ENCODE measurements around the gene ANKS3.
A peak's percentile ranks its signal among the peaks of the same experiment; 100 is the strongest.

The ANKS3 gene

DNA sequence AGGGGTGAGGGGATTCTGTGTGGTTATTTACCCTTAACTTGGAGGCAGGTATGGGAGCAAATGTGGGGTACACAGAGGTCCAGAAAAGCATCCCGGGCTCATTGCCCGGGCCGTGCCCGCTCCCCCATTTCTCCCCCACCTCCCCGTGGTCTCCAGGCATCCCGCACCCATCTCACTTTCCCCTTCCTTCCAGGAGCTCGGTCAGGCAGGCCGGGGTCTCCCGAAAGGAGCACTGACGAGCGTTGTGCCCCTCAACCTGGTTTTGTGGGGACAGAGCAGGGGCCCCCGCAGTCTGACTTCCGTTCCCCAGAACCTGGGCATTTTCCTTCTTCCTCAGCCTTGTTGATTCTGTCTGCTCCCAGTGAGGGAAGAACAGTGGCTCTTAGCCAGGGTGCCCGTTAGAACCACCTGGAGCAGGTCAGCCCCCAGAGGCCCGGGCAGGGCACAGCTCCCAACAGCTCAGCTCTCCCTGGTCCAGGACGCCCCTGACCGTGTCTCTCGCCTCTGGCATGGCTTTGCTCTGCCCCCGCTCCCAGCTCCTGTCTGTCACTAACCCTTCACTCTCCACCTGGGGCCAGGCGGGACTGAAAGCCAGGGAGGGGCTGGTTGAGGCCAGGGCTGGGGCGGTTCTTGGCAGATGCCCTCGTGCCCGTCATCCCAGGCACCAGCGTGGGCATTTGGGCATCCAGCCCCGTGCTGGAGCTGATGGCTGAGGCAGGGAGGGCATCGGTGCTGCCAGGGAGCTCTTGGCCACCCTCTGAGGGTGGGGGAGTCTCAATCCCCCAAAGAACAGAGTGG, 53.2 kb downstream of the ANKS3 start:
- no peak overlapping the region for H3K4me3 ChIP-seq (ENCODE audit: low read length)
- 92% methylated on average over 26 of the region's 26 CpGs for WGBS
- H3K9me3 ChIP-seq (ENCODE audit: insufficient read depth, low read depth, low read length), result no peaks in the 10 kb centered on the region

DNA sequence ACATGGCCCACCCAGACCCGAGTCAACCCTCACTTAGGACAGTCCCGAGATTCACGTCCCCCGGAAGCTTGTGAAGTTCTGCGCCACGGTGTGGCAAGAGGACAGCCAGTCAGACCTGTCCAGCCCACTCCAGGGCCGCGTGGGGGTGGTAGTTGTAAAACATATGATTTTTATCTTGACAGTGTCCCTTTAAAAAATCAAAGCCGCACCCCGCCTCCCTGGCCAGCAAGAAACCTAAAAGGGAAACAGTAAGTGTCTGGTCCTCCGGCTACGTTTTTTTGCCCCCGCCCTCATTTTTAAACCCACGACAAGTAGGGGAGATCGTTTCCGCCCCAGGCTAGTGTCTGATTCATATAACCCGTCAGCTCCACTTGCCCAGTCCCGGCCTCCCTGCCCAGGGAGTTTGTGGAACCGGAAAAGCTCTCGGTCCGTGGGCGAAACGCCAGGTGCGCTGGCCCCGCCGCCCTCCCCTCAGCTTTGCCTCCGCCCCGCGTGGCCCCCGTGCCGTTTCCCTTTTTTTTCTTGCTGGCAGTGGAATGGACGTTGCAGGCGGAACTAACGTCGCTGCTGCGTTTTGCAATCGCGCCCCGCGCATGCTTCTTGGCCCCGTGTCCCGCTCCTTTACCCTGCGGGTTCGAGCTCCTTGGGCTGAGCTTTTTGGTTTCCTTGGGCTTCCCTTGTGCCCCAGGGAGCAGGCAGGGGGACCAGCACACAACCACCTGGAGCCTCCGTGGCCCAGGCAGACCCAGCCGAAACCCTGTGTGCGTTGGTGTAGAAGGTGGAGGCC, 54.0 kb downstream of the ANKS3 start:
- Histone ChIP-seq H3K9ac (ENCODE audit: low read depth, low read length) (no peak overlapping the region), H3K4me1 (ENCODE audit: insufficient read depth, low read length) (no peaks in the 10 kb centered on the region; the same call in 1 of the 2 replicates), H3K9me3 (ENCODE audit: insufficient read depth, low read depth, low read length) (no peaks in the 10 kb centered on the region), H3K4me3 (ENCODE audit: low read length) (no peak overlapping the region), H3K27ac (ENCODE audit: low read depth, low read length) (no peak overlapping the region), H3K36me3 (ENCODE audit: insufficient read depth, low read length) (peaks cover 29% of the 10 kb centered on the region), H3K27me3 (ENCODE audit: insufficient read depth, low read length) (no peaks in the 10 kb centered on the region)
- WGBS, result 96% methylated on average over 47 of the region's 47 CpGs

More for the DNA sequence above, 53.2 kb downstream of the ANKS3 start:
- peaks cover 32% of the 10 kb centered on the region for H3K36me3 ChIP-seq (ENCODE audit: insufficient read depth, low read length)
- no peaks in the 10 kb centered on the region; the same call in 1 of the 2 replicates for H3K4me1 ChIP-seq (ENCODE audit: insufficient read depth, low read length)
- H3K27me3 ChIP-seq (ENCODE audit: insufficient read depth, low read length), result no peaks in the 10 kb centered on the region
- H3K27ac ChIP-seq (ENCODE audit: low read depth, low read length), result no peak overlapping the region
- H3K9ac ChIP-seq (ENCODE audit: low read depth, low read length), result no peak overlapping the region

DNA sequence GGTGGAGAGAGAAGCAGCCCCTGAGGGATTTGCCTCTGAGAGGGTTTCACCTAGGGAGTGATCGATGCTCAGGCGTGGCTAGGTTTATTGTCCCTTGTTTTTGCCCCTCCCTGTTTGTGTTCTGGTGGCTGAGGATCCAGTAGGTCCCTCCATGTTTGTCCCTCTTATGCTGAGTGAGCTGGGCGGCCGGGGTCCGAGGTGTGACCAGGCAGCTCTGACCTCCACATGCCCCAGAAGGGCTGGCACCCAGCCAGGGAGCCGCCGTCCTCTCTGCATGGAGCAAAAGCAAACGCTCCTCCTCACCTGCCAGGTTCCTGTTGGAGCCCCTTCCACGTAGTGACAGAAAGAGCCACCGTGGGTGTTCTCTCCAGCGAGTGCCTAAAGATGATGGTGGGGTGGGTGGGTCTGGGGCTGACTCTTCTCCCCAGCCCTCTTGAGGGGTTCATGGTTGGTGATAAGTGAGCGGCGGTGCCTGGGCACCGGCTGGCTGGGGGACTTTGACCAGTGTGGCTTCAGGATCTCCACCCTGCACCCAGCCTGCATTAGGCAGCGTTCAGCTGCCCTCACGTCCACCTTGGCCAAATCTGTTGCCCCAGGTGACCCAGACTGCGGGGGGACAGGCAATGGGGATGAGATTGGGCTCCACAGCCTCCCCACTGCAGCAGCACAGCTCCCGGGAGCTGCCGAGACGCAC, 54.8 kb downstream of the ANKS3 start:
- H3K4me3 ChIP-seq (ENCODE audit: low read length), result no peak overlapping the region
- WGBS, result 94% methylated on average over 20 of the region's 20 CpGs
- H3K9me3 ChIP-seq (ENCODE audit: insufficient read depth, low read depth, low read length), result no peaks in the 10 kb centered on the region
- no peak overlapping the region for H3K27ac ChIP-seq (ENCODE audit: low read depth, low read length)
- peaks cover 26% of the 10 kb centered on the region for H3K36me3 ChIP-seq (ENCODE audit: insufficient read depth, low read length)
- no peak overlapping the region for H3K9ac ChIP-seq (ENCODE audit: low read depth, low read length)
- no peaks in the 10 kb centered on the region; the same call in 1 of the 2 replicates for H3K4me1 ChIP-seq (ENCODE audit: insufficient read depth, low read length)
- H3K27me3 ChIP-seq (ENCODE audit: insufficient read depth, low read length), result no peaks in the 10 kb centered on the region

DNA sequence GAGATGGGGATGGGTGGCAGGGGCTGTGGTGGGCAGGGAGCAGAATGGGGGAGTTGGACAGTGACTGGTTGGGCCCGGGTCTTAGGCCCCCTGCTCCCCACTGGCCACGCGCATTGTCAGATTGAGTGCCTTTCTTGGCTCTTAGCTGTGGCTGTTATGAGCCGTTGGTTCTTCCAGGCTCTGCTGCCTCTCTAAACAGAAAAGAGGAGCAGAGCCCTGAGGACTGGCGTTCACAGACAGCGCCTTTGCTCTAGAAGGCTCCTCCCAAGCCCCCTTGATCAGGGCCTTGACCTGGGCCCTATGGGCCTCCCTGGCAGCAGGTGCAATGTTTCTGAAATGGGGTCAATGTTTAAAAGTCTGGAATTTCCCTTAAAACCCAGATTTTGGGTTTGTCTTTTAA, 55.5 kb downstream of the ANKS3 start:
- no peak overlapping the region for H3K27ac ChIP-seq (ENCODE audit: low read depth, low read length)
- 95% methylated on average over 6 of the region's 6 CpGs for WGBS

DNA sequence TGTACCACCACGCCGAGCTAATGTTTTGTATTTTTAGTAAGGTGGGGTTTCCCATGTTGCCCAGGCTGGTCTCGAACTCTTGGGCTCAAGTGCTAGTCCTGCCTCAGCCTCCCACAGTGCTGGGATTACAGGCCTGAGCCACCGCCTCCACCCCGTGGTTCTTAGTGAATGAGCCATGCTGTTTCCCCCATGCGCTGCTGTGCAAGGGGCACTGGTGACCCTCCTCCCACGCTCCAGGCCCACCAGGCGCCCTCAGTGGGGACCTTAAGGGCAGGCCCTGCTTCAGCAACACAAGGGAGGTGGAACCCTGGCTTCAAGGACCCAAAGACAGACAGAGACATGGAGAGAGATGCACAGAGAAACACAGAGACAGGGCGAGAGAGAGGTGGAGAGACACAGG, 56.1 kb downstream of the ANKS3 start:
- H3K4me1 ChIP-seq (ENCODE audit: insufficient read depth, low read length), result no peaks in the 10 kb centered on the region; the same call in 1 of the 2 replicates
- H3K36me3 ChIP-seq (ENCODE audit: insufficient read depth, low read length), result peaks cover 21% of the 10 kb centered on the region
- 93% methylated on average over 9 of the region's 9 CpGs for WGBS
- no peak overlapping the region for H3K27ac ChIP-seq (ENCODE audit: low read depth, low read length)
- H3K9ac ChIP-seq (ENCODE audit: low read depth, low read length), result no peak overlapping the region
- H3K4me3 ChIP-seq (ENCODE audit: low read length), result no peak overlapping the region
- H3K27me3 ChIP-seq (ENCODE audit: insufficient read depth, low read length), result no peaks in the 10 kb centered on the region
- no peaks in the 10 kb centered on the region for H3K9me3 ChIP-seq (ENCODE audit: insufficient read depth, low read depth, low read length)

More for the DNA sequence above, 55.5 kb downstream of the ANKS3 start:
- Histone ChIP-seq H3K9me3 (ENCODE audit: insufficient read depth, low read depth, low read length) (no peaks in the 10 kb centered on the region), H3K36me3 (ENCODE audit: insufficient read depth, low read length) (peaks cover 22% of the 10 kb centered on the region), H3K27me3 (ENCODE audit: insufficient read depth, low read length) (no peaks in the 10 kb centered on the region), H3K4me3 (ENCODE audit: low read length) (no peak overlapping the region), H3K9ac (ENCODE audit: low read depth, low read length) (no peak overlapping the region), H3K4me1 (ENCODE audit: insufficient read depth, low read length) (no peaks in the 10 kb centered on the region; the same call in 1 of the 2 replicates)

DNA sequence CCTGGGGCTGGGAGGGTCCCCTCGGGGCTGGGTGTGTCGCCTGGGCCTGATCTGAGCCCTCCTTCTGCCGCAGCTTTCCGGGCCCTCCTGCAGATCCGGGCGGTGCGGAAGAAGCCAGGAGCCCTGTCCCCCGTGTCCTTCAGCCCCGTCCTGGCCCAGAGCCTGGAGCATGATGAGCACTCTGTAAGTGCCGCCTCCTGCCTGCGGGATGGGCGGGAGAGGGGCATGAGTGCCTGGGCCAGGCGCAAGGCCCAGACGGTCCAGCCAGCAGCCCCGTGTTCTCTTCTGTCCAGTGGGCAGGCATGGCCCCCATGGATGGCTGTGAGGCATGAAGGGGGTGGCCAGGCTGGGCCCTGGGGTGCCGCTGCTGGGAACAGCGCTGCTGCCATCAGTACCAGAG, 56.7 kb downstream of the ANKS3 start:
- H3K4me1 ChIP-seq (ENCODE audit: insufficient read depth, low read length), result no peaks in the 10 kb centered on the region; the same call in 1 of the 2 replicates
- no peak overlapping the region for H3K9ac ChIP-seq (ENCODE audit: low read depth, low read length)
- H3K27ac ChIP-seq (ENCODE audit: low read depth, low read length), result no peak overlapping the region
- WGBS, result 96% methylated on average over 17 of the region's 17 CpGs
- no peaks in the 10 kb centered on the region for H3K27me3 ChIP-seq (ENCODE audit: insufficient read depth, low read length)
- H3K9me3 ChIP-seq (ENCODE audit: insufficient read depth, low read depth, low read length), result no peaks in the 10 kb centered on the region
- peaks cover 21% of the 10 kb centered on the region; the same call in 1 of the 2 replicates for H3K36me3 ChIP-seq (ENCODE audit: insufficient read depth, low read length)
- H3K4me3 ChIP-seq (ENCODE audit: low read length), result no peak overlapping the region

DNA sequence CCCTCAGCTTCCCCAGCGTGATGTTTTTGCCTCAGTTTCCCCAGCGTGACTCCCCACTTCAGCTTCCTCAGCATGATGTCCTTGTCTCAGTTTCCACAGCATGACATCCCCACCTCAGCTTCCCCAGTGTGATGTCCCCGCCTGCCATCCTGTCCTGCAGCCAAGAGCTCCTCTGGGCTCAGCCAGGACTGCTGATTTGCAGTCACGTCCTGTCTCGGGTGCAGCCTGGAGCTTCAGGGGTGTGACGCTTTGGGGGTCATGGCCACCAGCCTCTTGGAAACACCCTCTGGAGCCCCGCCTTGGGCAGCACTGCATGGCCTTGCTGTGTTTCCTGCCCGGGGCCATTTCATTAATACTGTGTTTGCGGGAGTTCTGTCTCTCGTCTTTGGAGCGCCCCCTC, 57.2 kb downstream of the ANKS3 start:
- no peaks in the 10 kb centered on the region for H3K9me3 ChIP-seq (ENCODE audit: insufficient read depth, low read depth, low read length)
- no peaks in the 10 kb centered on the region; the same call in 1 of the 2 replicates for H3K4me1 ChIP-seq (ENCODE audit: insufficient read depth, low read length)
- peaks cover 24% of the 10 kb centered on the region; the same call in 1 of the 2 replicates for H3K36me3 ChIP-seq (ENCODE audit: insufficient read depth, low read length)
- no peaks in the 10 kb centered on the region for H3K27me3 ChIP-seq (ENCODE audit: insufficient read depth, low read length)
- WGBS, result 91% methylated on average over 11 of the region's 11 CpGs
- no peak overlapping the region for H3K27ac ChIP-seq (ENCODE audit: low read depth, low read length)
- H3K4me3 ChIP-seq (ENCODE audit: low read length), result no peak overlapping the region
- H3K9ac ChIP-seq (ENCODE audit: low read depth, low read length), result no peak overlapping the region

DNA sequence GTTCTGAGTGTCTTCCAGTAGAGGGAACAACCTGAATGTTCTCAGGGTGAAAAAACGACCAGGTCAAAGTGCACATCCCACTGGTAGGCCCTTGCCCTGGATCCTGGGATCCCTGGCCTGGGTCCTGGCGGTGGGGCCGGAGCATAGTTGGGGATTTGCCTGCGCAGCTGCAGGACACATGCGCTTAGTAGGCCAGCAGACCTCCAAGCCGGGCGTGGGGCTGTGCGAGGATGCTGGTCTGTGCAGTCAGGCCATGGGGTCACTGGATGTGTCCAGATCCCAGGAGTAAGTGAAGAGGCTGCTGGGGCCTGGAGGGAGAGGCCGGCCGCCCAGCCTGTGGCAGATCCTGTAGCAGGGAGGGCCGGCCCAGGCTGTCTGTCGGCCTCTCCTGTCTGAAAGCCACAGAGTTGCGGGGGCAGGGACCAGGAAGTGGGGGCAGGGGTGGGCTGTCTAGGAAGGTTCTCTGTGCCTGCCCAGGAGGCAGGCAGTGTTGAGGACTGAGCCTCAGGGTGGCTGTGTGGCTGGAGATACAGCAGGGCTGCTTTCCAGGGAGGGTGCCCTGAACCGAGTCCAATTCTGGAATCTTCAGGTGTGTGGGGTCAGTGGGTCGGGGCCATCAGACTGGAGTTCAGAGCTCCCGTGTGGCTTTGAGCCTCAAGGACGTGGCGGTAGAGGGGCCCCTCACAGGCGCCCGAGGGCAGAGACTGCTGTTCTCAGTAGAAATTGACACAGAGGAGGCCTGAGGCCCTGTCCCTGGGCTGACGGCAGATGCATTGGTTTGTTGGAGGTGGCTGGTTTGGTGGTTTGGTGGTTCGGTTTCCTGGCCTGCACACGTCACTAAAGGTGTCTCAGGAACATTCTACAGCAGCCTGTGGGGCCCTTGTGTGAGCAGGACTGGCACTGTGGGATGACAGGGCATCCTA, 57.9 kb downstream of the ANKS3 start:
- Histone ChIP-seq H3K9ac (ENCODE audit: low read depth, low read length) (peak overlapping the region; percentile 24; the same call in 1 of the 2 replicates), H3K4me1 (ENCODE audit: insufficient read depth, low read length) (no peaks in the 10 kb centered on the region; the same call in 1 of the 2 replicates), H3K27me3 (ENCODE audit: insufficient read depth, low read length) (no peaks in the 10 kb centered on the region), H3K36me3 (ENCODE audit: insufficient read depth, low read length) (peaks cover 30% of the 10 kb centered on the region; the same call in 1 of the 2 replicates), H3K9me3 (ENCODE audit: insufficient read depth, low read depth, low read length) (no peaks in the 10 kb centered on the region), H3K4me3 (ENCODE audit: low read length) (no peak overlapping the region), H3K27ac (ENCODE audit: low read depth, low read length) (no peak overlapping the region; the same call in 1 of the 2 replicates)
- 85% methylated on average over 23 of the region's 23 CpGs for WGBS

DNA sequence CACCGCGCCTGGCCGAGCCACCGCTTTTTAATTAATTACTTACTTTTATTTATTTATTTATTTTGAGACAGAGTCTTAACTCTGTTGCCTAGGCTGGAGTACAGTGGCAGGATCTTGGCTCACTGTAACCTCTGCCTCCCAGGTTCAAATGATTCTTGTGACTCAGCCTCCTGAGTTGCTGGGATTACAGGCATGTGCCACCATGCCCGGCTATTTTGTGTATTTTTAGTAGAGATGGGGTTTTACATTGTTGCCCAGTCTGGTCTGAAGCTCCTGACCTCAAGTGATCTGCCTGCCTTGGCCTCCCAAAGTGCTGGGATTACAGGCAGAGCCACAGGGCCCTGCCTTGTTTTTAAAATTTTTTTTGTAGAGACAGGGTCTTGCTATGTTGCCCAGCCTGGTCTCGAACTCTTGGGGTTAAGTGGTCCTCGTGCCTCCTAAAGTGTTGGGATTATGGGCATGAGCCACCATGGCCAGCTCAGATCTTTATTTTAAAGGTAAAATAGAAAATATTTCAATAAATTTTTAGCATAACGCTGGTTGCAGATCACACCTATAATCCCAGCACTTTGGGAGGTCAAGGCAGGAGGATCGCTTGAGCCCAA, 59.0 kb downstream of the ANKS3 start:
- H3K4me3 ChIP-seq (ENCODE audit: low read length), result no peak overlapping the region
- H3K27me3 ChIP-seq (ENCODE audit: insufficient read depth, low read length), result no peaks in the 10 kb centered on the region
- no peak overlapping the region for H3K9ac ChIP-seq (ENCODE audit: low read depth, low read length)
- H3K36me3 ChIP-seq (ENCODE audit: insufficient read depth, low read length), result peaks cover 38% of the 10 kb centered on the region
- H3K27ac ChIP-seq (ENCODE audit: low read depth, low read length), result no peak overlapping the region
- 95% methylated on average over 5 of the region's 9 CpGs for WGBS
- no peaks in the 10 kb centered on the region for H3K9me3 ChIP-seq (ENCODE audit: insufficient read depth, low read depth, low read length)
- no peaks in the 10 kb centered on the region; the same call in 1 of the 2 replicates for H3K4me1 ChIP-seq (ENCODE audit: insufficient read depth, low read length)

All from HUES64 (cell line).